Measurements from ENCODE around the gene PLCB2.

PLCB2 gene

DNA sequence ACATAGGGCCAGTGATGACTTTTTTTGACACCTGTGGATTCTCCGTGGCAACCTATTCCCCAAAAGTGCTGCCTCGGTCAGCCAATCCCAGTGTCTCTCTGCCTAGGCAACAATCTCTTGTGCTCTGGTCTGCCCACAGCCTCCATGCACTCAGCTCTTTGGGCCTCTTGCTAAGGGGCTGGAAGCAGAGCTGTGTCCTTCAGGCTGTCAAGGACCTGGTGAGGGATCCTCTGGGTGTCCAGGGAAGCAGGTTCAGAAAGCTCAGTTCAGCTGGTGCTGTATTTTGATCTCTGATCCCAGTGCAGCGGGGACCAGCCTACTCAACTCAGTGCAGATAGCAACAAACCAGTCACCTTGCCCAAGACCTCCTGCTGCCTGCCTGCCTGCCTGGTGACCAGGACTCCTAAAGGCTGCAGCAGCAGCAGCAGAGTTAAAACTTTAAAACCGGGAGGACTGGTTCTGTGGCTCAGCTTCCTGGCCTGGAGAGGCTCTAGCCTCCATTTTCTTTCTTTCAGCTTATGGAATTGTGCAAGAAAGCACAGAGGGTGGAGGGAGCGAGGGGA, 62.7 kb downstream of the PLCB2 start:
- H3K9me3 ChIP-seq (ENCODE audit: control insufficient read depth, insufficient read depth, low read length) = no peaks in the 10 kb centered on the region
- H3K27me3 ChIP-seq (ENCODE audit: control insufficient read depth, insufficient read depth, low read length) = no peaks in the 10 kb centered on the region
- no peaks in the 10 kb centered on the region for H3K36me3 ChIP-seq (ENCODE audit: control insufficient read depth, insufficient read depth, low read length)
- peak overlapping the region; percentile 12 for H3K9ac ChIP-seq (ENCODE audit: low read depth, low read length)
- no peaks in the 10 kb centered on the region for H3K4me1 ChIP-seq (ENCODE audit: control insufficient read depth, insufficient read depth, low read length)
- no peak overlapping the region for H3K4me3 ChIP-seq (ENCODE audit: low read depth, low read length)

DNA sequence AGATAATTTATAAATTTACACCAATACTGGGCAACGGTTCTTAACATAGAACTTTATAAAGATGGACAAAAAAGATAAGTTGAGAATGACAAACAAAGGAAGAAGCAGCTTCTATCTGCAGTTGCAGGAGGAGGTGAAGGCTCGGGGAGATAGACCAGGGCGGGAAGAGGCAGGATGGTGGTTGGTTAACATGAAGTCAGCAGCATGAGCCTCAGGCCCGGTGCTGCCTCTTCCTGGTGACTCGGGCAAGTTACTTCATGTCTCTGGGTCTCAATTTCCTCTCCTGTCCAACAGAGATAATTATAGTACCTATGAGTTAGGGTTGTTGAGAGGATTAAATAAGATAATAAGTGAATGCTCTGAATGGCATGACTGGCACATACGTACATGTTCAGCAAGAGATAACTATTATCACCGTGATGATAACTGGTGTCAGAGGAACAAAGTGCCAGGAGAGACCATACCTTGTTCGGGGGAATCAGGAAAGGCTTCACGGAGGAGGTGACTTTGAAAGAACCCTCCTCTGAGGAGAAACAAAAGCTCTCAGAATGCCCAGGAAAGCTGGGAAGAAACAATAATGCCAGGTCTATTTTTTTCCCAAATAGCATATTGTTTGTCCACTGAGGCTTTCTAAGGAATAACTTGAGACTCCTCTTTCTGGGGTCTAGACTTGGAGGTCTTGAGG, 64.5 kb downstream of the PLCB2 start:
- peaks cover 4% of the 10 kb centered on the region for H3K4me1 ChIP-seq (ENCODE audit: control insufficient read depth, insufficient read depth, low read length)
- no peak overlapping the region for H3K4me3 ChIP-seq (ENCODE audit: low read depth, low read length)
- no peaks in the 10 kb centered on the region for H3K27me3 ChIP-seq (ENCODE audit: control insufficient read depth, insufficient read depth, low read length)
- no peaks in the 10 kb centered on the region for H3K36me3 ChIP-seq (ENCODE audit: control insufficient read depth, insufficient read depth, low read length)
- H3K9ac ChIP-seq (ENCODE audit: low read depth, low read length) = no peak overlapping the region
- H3K9me3 ChIP-seq (ENCODE audit: control insufficient read depth, insufficient read depth, low read length) = no peaks in the 10 kb centered on the region

DNA sequence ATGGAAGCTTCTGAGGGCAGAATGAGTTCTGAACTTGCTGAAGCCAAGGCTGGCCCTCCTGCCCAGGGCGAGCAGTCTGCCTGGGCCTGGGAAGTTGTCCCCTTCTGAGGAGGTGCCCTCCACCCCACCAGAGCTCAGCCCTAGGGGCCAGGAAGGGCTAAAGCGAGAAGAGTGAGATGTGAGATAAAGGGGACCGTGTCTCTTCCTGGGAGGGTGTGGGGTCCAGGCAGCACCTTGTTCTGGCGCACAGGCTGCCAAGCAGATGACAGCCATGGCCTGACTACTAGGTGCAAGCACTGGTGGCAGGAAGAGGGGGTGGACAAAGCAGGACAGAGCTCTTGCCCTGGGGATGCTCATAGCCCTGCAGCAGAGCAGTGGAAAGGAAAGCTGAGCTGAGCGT, 65.1 kb downstream of the PLCB2 start:
- Histone ChIP-seq H3K4me3 (ENCODE audit: low read depth, low read length) (no peak overlapping the region), H3K9ac (ENCODE audit: low read depth, low read length) (no peak overlapping the region), H3K4me1 (ENCODE audit: control insufficient read depth, insufficient read depth, low read length) (peaks cover 4% of the 10 kb centered on the region), H3K9me3 (ENCODE audit: control insufficient read depth, insufficient read depth, low read length) (no peaks in the 10 kb centered on the region), H3K27me3 (ENCODE audit: control insufficient read depth, insufficient read depth, low read length) (peaks cover 2% of the 10 kb centered on the region), H3K36me3 (ENCODE audit: control insufficient read depth, insufficient read depth, low read length) (no peaks in the 10 kb centered on the region)

DNA sequence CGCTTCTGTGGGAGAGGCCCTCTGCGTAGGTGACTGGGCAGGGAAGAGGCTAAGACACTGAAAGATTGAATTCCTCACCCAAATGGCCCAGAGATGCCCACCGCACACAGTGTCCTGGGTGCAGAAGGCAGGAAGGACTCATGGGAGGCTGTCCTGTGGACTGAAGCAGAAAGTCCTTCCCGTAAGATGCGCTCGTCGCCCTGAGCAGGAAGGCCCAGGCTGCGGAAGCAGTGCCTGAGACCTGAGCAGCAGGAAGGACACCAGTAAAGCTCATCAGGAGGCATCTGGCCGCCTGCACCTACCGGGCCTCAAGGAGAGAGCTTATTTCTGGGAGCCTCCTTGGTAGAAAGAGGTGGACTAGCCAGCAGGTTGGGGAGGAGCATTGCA, 65.5 kb downstream of the PLCB2 start:
- H3K9me3 ChIP-seq (ENCODE audit: control insufficient read depth, insufficient read depth, low read length) = no peaks in the 10 kb centered on the region
- H3K4me1 ChIP-seq (ENCODE audit: control insufficient read depth, insufficient read depth, low read length) = peaks cover 4% of the 10 kb centered on the region
- no peak overlapping the region for H3K9ac ChIP-seq (ENCODE audit: low read depth, low read length)
- H3K27me3 ChIP-seq (ENCODE audit: control insufficient read depth, insufficient read depth, low read length) = peaks cover 2% of the 10 kb centered on the region
- H3K36me3 ChIP-seq (ENCODE audit: control insufficient read depth, insufficient read depth, low read length) = no peaks in the 10 kb centered on the region
- H3K4me3 ChIP-seq (ENCODE audit: low read depth, low read length) = no peak overlapping the region

DNA sequence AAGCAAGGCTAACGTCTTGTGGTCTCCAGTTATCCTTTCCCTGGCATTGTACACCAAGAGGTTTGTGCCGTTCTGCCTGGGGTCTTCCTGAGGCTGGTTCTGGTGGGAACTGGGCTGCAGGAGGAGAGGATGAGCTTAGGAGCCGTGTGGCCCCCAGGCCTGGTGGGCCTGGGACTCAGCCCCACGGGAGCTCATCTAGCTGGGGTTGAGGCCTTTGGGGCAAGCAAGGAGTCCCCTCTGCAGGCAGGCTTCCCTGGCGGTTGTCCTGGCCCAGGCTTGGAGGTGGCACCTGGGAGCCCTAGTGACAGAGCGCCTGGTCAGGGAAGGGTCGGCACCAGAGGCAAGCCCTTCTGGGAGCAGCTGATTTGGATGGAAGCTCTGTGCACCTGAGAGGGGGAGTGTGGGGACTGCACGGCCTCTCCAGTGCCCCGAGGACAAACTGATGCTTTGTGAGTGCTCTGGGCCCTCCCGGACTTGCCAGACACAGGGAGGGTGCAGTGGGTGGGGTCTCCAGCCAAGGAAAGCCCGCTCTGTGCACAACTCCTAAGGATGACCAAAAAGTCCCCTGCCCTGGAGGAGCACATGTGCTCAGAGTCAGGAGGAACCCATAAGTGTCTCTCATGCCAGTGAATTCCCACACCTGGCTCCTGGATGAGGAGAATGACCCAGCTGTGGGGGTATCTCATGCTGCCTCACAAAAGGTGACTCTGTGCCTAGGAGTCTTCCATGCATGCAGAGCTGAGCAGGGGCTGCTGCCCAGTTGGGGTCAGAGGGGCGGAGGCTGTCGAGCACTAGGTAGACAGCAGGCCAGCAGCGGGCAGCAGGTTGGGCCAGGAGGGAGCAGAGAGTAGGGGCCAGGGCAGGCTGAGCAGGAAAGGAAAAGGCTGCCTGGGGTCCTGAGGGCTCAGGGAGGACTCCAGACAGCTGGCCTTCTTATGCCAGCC, 66.2 kb downstream of the PLCB2 start:
- Histone ChIP-seq H3K4me3 (ENCODE audit: low read depth, low read length) (no peak overlapping the region), H3K9ac (ENCODE audit: low read depth, low read length) (no peak overlapping the region), H3K9me3 (ENCODE audit: control insufficient read depth, insufficient read depth, low read length) (no peaks in the 10 kb centered on the region), H3K27me3 (ENCODE audit: control insufficient read depth, insufficient read depth, low read length) (peaks cover 2% of the 10 kb centered on the region), H3K36me3 (ENCODE audit: control insufficient read depth, insufficient read depth, low read length) (no peaks in the 10 kb centered on the region), H3K4me1 (ENCODE audit: control insufficient read depth, insufficient read depth, low read length) (peaks cover 4% of the 10 kb centered on the region)

DNA sequence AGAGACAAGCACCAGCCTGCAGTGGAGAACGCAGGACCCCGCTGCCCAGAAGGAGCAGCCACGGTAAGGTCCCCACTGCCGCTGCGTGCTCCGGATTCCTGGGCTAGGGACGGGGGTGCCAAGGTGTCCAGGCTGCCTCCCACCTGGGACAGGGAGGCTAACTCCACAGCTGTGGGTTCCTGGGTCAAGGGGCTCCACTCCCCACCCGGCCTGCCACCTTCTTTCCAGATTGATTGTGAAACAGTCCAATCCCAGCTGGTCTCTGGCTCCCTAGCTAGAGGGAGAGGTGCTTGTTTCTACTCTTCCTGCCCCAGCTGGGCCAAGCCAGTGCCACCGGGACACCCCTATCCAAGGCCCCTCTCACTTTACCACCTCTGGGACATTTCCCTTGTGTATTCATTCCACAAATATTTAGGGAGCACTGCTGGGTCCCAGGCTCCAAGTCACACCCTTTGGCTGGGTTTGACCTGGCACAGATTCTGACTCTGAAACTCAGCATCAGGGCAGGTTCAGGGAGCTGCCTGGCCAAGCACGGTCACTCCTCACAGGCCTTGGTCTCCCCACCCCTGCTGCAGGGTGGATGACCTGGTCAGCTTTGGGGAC, 67.0 kb downstream of the PLCB2 start:
- Histone ChIP-seq H3K27me3 (ENCODE audit: control insufficient read depth, insufficient read depth, low read length) (peaks cover 2% of the 10 kb centered on the region), H3K4me1 (ENCODE audit: control insufficient read depth, insufficient read depth, low read length) (peaks cover 4% of the 10 kb centered on the region), H3K4me3 (ENCODE audit: low read depth, low read length) (no peak overlapping the region), H3K36me3 (ENCODE audit: control insufficient read depth, insufficient read depth, low read length) (no peaks in the 10 kb centered on the region), H3K9me3 (ENCODE audit: control insufficient read depth, insufficient read depth, low read length) (no peaks in the 10 kb centered on the region), H3K9ac (ENCODE audit: low read depth, low read length) (no peak overlapping the region)

DNA sequence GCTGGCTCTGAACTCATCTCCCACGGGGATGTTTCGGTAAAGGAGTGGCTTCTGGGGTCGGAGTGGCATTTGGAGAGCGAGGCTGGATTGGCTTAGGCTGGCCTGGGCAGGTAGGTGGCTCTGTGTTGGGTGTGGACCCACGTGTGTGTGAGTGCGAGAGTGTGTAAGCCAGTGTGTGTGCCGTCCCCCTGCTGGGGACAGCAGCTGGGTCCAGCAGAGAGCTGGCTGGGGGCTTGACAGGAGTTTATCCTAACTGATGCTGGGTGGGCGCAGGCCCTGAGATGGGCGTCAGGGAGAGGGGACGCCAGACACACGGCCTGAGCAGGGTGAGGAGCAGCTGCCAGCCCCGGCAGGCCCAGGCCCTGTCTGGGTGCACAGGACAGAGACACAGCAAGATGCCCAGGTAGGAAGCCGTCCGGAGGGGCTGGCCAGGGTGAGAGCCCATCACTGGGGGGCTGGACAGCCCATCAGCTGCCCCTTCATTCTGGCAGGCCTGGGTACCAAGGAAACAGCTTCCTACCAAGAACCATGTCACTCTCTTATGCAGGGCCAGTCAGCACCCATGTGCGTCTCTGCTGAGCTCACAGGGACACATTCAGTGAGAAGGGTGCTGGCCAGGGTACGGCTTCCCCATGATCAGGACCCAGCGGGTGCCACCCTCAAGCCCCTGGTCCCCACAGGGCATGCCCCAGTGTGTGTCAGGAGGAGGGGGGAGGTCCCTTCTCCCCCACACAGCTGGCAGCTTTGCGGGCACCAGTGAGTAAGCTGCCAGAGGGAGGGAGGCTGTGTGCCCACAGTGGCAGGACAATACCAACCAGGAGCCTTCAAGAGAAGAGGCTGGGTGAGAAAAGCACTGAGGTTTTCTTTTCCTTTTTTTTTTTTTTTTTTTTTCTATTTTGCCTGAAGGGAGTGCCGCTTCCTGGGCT, 67.8 kb downstream of the PLCB2 start:
- H3K36me3 ChIP-seq (ENCODE audit: control insufficient read depth, insufficient read depth, low read length) = no peaks in the 10 kb centered on the region
- H3K27me3 ChIP-seq (ENCODE audit: control insufficient read depth, insufficient read depth, low read length) = peaks cover 2% of the 10 kb centered on the region
- H3K4me3 ChIP-seq (ENCODE audit: low read depth, low read length) = peak overlapping the region; percentile 30
- peaks cover 4% of the 10 kb centered on the region for H3K4me1 ChIP-seq (ENCODE audit: control insufficient read depth, insufficient read depth, low read length)
- no peaks in the 10 kb centered on the region for H3K9me3 ChIP-seq (ENCODE audit: control insufficient read depth, insufficient read depth, low read length)
- peak overlapping the region; percentile 37 for H3K9ac ChIP-seq (ENCODE audit: low read depth, low read length)

DNA sequence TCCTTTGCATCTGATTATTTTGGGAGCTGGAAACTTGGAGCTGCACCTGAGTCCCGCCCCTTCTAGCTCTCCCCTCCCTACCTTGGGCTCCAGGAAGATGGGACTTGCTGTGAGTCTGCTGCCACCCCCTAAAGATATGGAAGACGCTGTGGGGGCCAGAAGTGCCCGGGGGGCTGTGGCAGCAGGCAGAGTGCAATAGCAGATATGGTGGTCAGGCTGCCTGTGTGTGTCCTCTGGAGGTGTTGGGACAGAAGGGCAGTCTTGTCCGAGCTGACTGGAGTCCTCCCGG, 68.4 kb downstream of the PLCB2 start:
- H3K4me3 ChIP-seq (ENCODE audit: low read depth, low read length) = peak overlapping the region; percentile 30

DNA sequence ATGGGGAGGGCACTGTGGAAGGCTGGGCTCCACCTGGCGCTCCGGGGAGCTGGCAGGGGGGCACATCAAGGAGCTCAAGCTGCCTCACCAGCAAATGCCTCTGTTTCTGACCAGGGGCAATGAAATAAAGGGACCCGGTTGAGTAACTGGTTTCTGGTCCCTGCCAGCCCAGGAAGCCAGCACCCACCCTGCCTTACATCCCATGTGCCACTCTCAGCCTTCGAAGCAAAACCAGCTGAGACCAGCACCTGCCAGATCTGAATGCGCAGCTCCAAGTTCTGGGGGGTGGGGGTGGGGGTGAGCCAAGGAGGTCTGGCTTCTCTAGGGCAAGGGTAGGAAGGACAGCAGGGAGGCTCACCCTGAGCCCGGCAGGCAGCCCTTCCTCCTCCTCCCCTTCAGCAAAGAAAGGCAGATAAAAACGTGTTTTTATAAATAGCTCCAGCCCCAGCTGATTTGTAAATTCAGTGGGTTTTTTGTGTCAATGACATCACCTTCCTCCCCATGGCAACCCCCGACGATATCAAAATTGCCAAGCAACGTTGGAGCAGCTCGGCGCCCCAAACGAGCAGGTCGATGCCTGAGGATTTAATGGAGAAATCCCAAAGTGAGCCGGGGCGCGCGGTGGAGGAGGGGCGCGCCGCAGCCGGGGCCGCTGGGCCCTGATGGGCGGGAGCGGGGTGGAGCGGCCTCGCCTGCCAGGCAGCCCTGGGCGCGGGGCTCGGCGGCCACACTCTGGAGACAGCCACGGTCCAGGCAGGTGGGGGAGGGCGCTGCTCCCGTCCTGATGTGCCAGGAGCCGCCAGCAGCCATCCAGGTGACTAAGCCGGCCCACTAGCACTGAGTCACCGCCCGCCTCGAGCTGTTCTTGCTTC, 69.0 kb downstream of the PLCB2 start, which contains the start of gene PAK6:
PAK6 (plus strand) TSS at position 532 of the 872 bp plus-strand sequence. CDS start 25,723 bp downstream, outside the sequence.
- H3K9ac ChIP-seq (ENCODE audit: low read depth, low read length) = peak within 1 kb of the TSS; percentile 37
- H3K4me3 ChIP-seq (ENCODE audit: low read depth, low read length) = peak within 1 kb of the TSS; percentile 30
- H3K9me3 ChIP-seq (ENCODE audit: control insufficient read depth, insufficient read depth, low read length) = no peaks in the 10 kb centered on the region
- H3K4me1 ChIP-seq (ENCODE audit: control insufficient read depth, insufficient read depth, low read length) = peaks cover 4% of the 10 kb centered on the region
- no peaks in the 10 kb centered on the region for H3K36me3 ChIP-seq (ENCODE audit: control insufficient read depth, insufficient read depth, low read length)
- peaks cover 2% of the 10 kb centered on the region for H3K27me3 ChIP-seq (ENCODE audit: control insufficient read depth, insufficient read depth, low read length)

More for the DNA sequence above, 68.4 kb downstream of the PLCB2 start:
- Histone ChIP-seq H3K27me3 (ENCODE audit: control insufficient read depth, insufficient read depth, low read length) (peaks cover 2% of the 10 kb centered on the region), H3K9ac (ENCODE audit: low read depth, low read length) (no peak overlapping the region), H3K4me1 (ENCODE audit: control insufficient read depth, insufficient read depth, low read length) (peaks cover 4% of the 10 kb centered on the region), H3K9me3 (ENCODE audit: control insufficient read depth, insufficient read depth, low read length) (no peaks in the 10 kb centered on the region), H3K36me3 (ENCODE audit: control insufficient read depth, insufficient read depth, low read length) (no peaks in the 10 kb centered on the region)

All from iPS-15b (cell line).